OCI-LY7 (cell line): ENCODE data around the gene ARHGEF10L. TPM values are rescaled to one million over a fixed set of nuclear protein-coding genes. Genes with fewer than 3 reads are reported as not detected.

Experiments
- BruUV-seq: library from RNA; stranded (reverse); fragments of 400-500 nt; replicated peaks from 2 replicates; lab custom pipeline; 2021; lab: Mats Ljungman, UMichigan
- CTCF ChIA-PET: fragments of 300-600 bp; sonication (Branson Sonifier 250); formaldehyde crosslinking; loops from one replicate; lab custom pipeline; 2022; ENCODE audit warnings: antibody characterized with exemption; ENCODE audit not compliant: unreplicated experiment; lab: Charles Lee
- POLR2A ChIA-PET: fragments of 300-600 bp; sonication (Branson Sonifier 250); formaldehyde crosslinking; loops from one replicate; lab custom pipeline; 2022; ENCODE audit warnings: antibody characterized with exemption; lab: Charles Lee
- DNase-seq: peaks from one replicate; pipeline ENCODE4 v3.0.0-alpha.2; 2015; ENCODE audit warnings: low spot score
- H2AFZ ChIP-seq: fragments of 200-600 bp; sonication (generic), shearing (Covaris generic); 2 replicates; pipeline ENCODE4 v1.6.1; 2014; ENCODE audit warnings: mild to moderate bottlenecking, antibody characterized with exemption, low read length, moderate library complexity
- H3K27ac ChIP-seq: fragments of 200-600 bp; sonication (generic); 2 replicates; pipeline ENCODE4 v1.5.1; 2014; ENCODE audit warnings: mixed run types, low read depth, mild to moderate bottlenecking, moderate library complexity, low read length, inconsistent platforms; ENCODE audit not compliant: poor library complexity, severe bottlenecking
- H3K36me3 ChIP-seq: fragments of 200-600 bp; sonication (generic); 2 replicates; pipeline ENCODE4 v1.6.1; 2014; ENCODE audit warnings: mild to moderate bottlenecking, antibody characterized with exemption, low read length, moderate library complexity, mixed read lengths; ENCODE audit not compliant: insufficient read depth
- H3K4me1 ChIP-seq: fragments of 200-600 bp; sonication (generic); 2 replicates; pipeline ENCODE4 v1.5.1; 2014; ENCODE audit warnings: mild to moderate bottlenecking, low read length; ENCODE audit not compliant: insufficient read depth, poor library complexity, severe bottlenecking
- H3K4me2 ChIP-seq: fragments of 200-600 bp; sonication (generic); 2 replicates; pipeline ENCODE4 v1.6.1; 2014; ENCODE audit warnings: mild to moderate bottlenecking, low read length
- H3K4me3 ChIP-seq: fragments of 200-600 bp; sonication (generic); 2 replicates; pipeline ENCODE4 v1.5.1; 2014; ENCODE audit warnings: mild to moderate bottlenecking, low read depth, low read length; ENCODE audit not compliant: poor library complexity, severe bottlenecking
- H3K79me2 ChIP-seq: fragments of 200-600 bp; sonication (generic); 2 replicates; pipeline ENCODE4 v1.6.1; 2016; ENCODE audit warnings: low read depth, mild to moderate bottlenecking, low read length, moderate library complexity, mixed read lengths; ENCODE audit not compliant: insufficient read depth
- H3K9me2 ChIP-seq: fragments of 200-600 bp; sonication (generic); 2 replicates; pipeline ENCODE4 v1.6.1; 2016; ENCODE audit warnings: mild to moderate bottlenecking, low read length, mixed read lengths; ENCODE audit not compliant: insufficient read depth
- H3K9me3 ChIP-seq: fragments of 200-600 bp; sonication (generic); 2 replicates; pipeline ENCODE4 v1.6.1; 2014; ENCODE audit warnings: mild to moderate bottlenecking, mixed run types, low read length, mixed read lengths
- H4K20me1 ChIP-seq: fragments of 200-600 bp; sonication (generic); 2 replicates; pipeline ENCODE4 v1.6.1; 2014; ENCODE audit warnings: mild to moderate bottlenecking, antibody characterized with exemption, low read length, moderate library complexity, mixed read lengths; ENCODE audit not compliant: insufficient read depth
- EZH2phosphoT487 ChIP-seq: fragments of 200-600 bp; sonication (generic); IDR thresholded peaks from 2 replicates; pipeline ENCODE4 v1.6.1; 2018; ENCODE audit warnings: low read depth, borderline replicate concordance, mild to moderate bottlenecking, mixed run types, antibody characterized with exemption, low read length, moderate library complexity, mixed read lengths
- intact Hi-C: fragments of 100-400 bp; cut with micrococcal nuclease; formaldehyde crosslinking; loops from one replicate; pipeline ENCODE4 v1.10.0; 2022; ENCODE audit not compliant: unreplicated experiment
- total RNA-seq, 2 experiments: library from RNA; depleted of rRNA in 1 of 2; stranded (reverse); fragments of >200 nt in 1 of 2; shearing (Covaris generic) in 1 of 2; gene quantifications; 2 replicates each; pipeline ENCODE4 v1.2.3, GENCODE V29; 2014 to 2022
- TF ChIP-seq, protein P1 (sequence below): fragments of 200-600 bp; sonication (generic); conservative IDR thresholded peaks from 2 replicates; pipeline ENCODE4 v1.5.1; 2014; ENCODE audit warnings: mild to moderate bottlenecking, antibody characterized with exemption, low read length, moderate library complexity, mixed read lengths

Gene ARHGEF10L
- total RNA-seq, 2 experiments from 2014 or later, result 2.4 TPM; not detected in 1

DNA sequence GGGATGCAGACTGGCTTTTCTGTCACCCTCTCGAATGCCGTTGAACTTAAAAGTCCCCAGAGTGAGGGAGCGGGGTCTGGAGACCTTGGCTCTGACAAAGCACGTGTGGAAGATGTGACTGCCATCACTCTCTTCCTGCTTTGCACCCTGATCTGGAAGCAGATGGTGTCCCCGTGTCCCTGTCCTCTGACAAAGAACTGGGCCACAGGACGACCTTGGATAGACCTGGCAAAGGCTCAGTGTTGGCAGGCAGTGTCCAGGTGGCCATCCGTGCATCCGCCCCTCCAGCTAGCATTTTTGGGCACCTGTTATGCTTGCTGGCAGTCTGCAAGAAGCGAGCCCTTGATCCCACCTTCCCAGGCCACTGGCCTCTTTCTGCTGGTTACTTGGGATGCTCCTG is 27.4 kb downstream of the ARHGEF10L start:
- no peak overlapping the region for H3K4me2 ChIP-seq
- TF ChIP-seq, protein P1, sequence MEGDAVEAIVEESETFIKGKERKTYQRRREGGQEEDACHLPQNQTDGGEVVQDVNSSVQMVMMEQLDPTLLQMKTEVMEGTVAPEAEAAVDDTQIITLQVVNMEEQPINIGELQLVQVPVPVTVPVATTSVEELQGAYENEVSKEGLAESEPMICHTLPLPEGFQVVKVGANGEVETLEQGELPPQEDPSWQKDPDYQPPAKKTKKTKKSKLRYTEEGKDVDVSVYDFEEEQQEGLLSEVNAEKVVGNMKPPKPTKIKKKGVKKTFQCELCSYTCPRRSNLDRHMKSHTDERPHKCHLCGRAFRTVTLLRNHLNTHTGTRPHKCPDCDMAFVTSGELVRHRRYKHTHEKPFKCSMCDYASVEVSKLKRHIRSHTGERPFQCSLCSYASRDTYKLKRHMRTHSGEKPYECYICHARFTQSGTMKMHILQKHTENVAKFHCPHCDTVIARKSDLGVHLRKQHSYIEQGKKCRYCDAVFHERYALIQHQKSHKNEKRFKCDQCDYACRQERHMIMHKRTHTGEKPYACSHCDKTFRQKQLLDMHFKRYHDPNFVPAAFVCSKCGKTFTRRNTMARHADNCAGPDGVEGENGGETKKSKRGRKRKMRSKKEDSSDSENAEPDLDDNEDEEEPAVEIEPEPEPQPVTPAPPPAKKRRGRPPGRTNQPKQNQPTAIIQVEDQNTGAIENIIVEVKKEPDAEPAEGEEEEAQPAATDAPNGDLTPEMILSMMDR, result no peak
- no peak for TF ChIP-seq EZH2phosphoT487
- H3K4me3 ChIP-seq, result no peak overlapping the region
- no peak overlapping the region for H2AFZ ChIP-seq
- intact Hi-C loops, result no loop called here
- no peaks in the 10 kb centered on the region for H3K4me1 ChIP-seq
- BruUV-seq, result no TSS peak
- POLR2A ChIA-PET, result no interaction called here
- H3K9me2 ChIP-seq, result no peaks in the 10 kb centered on the region
- no peak for DNase-seq
- H3K27ac ChIP-seq, result no peak overlapping the region
- H3K36me3 ChIP-seq, result no peaks in the 10 kb centered on the region
- CTCF ChIA-PET, result no interaction called here
- no peaks in the 10 kb centered on the region for H4K20me1 ChIP-seq
- no peaks in the 10 kb centered on the region for H3K79me2 ChIP-seq
- no peaks in the 10 kb centered on the region for H3K9me3 ChIP-seq

DNA sequence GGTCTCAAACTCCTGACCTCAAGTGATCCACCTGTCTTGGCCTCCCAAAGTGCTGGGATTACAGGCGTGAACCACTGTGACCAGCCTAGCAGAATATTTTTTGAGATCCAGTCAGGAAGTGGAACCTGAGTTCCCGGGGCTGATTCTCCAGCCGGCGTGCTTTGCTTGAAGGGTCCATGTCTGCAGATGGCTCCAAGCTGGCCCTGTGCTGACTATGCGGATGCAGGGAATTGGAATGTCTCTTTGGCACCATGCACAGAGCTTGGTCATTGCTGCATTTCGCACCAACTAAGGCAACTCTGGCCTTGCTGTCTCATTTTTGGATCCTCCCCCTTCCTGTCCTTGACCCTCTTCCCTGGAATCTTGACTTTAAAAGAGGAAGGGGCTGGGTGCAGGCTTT is 28.1 kb downstream of the ARHGEF10L start:
- no peak for DNase-seq
- no TSS peak for BruUV-seq
- Histone ChIP-seq H3K4me3 (no peak overlapping the region), H3K4me2 (no peak overlapping the region), H3K9me3 (no peaks in the 10 kb centered on the region), H2AFZ (no peak overlapping the region), H3K36me3 (no peaks in the 10 kb centered on the region), H4K20me1 (no peaks in the 10 kb centered on the region), H3K27ac (no peak overlapping the region), H3K79me2 (no peaks in the 10 kb centered on the region), H3K9me2 (no peaks in the 10 kb centered on the region), H3K4me1 (no peaks in the 10 kb centered on the region)
- ChIA-PET CTCF (no interaction called here), POLR2A (no interaction called here)
- intact Hi-C loops, result no loop called here
- TF ChIP-seq EZH2phosphoT487, result no peak
- TF ChIP-seq, protein P1, result no peak

DNA sequence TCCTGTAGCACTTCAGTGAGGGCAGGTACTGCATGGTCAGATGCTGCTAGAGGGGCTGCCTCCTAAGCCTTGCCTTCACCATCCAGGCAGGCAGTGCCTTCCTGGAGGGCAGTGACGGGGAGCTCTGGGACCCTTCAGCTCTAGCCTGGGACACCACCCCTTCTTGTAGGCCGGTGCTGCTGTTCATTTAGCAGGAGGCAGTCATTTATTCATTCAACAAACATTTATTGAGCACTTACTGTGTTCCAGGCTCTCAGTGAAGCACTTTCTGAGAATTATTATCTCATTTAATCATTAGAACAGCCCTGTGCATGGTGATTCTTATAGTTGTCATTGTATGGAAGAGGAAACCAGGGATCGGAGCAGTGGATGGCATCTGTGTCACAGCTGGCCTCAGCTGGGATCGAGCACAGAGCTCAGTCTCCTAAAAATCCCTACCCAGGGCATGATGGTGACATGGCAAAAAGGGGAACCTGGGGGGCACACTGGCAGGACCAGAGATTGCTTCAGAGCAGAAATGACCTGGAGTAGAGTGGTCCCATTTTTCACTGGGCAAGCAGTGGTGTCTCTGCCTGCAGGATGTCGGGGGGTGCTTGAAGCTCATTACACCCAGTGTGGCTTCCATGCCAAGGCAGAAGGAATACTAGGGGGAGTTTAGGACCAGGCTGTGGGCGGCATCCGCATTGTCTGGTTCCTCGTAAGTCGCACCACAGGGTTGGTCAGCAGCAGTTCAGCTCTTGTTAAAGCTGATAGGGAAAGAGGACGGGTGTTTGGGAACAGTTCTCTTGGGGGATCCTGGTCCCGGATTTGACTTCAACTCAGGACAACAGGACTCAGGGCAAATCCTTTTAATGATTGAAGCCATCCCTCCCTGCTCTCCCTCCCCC is 28.8 kb downstream of the ARHGEF10L start:
- no peak overlapping the region for H2AFZ ChIP-seq
- H3K79me2 ChIP-seq, result no peaks in the 10 kb centered on the region
- H3K36me3 ChIP-seq, result no peaks in the 10 kb centered on the region
- no peak for DNase-seq
- H3K9me3 ChIP-seq, result no peaks in the 10 kb centered on the region
- no peaks in the 10 kb centered on the region for H3K9me2 ChIP-seq
- no peaks in the 10 kb centered on the region for H4K20me1 ChIP-seq
- CTCF ChIA-PET, result no interaction called here
- intact Hi-C loops, result no loop called here
- no peak overlapping the region for H3K4me3 ChIP-seq
- H3K27ac ChIP-seq, result no peak overlapping the region
- H3K4me2 ChIP-seq, result no peak overlapping the region
- POLR2A ChIA-PET, result no interaction called here
- TF ChIP-seq, protein P1, result no peak
- no peak for TF ChIP-seq EZH2phosphoT487
- BruUV-seq, result no TSS peak
- no peaks in the 10 kb centered on the region for H3K4me1 ChIP-seq
